Stimulated activated naive CD4-positive, alpha-beta T cell treated with Interleukin-2 at 50 U/mL for 16 hours (primary cell): ENCODE results near the gene PTPRE.

ENCODE experiments used
- DNase-seq: peaks from one replicate; lab custom pipeline; 2025; lab: John Stamatoyannopoulos, UW

Gene PTPRE

DNA sequence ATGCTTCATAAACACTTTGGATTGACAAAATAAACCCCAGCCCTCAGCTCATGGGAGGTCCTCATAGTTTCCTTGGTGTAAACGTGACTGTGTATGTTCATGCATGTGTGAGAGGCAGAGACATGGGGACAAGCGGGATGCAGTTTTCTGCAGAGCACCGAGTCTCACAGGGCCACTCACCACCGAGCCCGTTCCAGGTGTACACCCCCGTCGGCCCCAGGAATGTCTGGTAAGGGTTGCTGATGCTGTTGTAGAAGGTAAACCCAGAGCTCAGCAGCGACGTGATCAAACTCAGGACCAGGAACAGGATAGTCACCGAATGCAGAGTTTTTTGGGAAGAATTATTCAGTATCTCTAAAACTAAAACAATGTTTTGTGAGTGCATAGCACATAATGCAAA is 23.4 kb upstream of the PTPRE start:
- DNase-seq, result no peak

DNA sequence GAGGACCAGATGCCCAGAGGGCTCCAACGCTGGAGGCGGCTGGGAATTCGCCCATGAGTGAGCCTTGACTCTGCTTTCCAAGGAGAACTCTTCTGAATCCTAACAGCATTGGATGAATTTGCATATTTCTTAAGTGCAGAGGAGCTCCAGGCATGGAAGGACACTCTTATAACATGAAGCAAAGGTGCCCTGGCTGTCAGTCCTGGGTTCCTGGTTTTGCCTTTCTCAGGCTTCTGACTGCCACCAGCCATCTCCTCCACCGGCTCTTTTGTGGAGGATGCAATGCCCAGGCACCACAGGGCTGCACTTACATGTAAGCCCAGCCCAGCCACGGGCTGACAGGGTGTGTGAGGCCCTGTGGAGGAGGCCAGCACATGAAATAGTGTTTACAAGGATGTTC is 22.4 kb upstream of the PTPRE start:
- DNase-seq, result no peak

DNA sequence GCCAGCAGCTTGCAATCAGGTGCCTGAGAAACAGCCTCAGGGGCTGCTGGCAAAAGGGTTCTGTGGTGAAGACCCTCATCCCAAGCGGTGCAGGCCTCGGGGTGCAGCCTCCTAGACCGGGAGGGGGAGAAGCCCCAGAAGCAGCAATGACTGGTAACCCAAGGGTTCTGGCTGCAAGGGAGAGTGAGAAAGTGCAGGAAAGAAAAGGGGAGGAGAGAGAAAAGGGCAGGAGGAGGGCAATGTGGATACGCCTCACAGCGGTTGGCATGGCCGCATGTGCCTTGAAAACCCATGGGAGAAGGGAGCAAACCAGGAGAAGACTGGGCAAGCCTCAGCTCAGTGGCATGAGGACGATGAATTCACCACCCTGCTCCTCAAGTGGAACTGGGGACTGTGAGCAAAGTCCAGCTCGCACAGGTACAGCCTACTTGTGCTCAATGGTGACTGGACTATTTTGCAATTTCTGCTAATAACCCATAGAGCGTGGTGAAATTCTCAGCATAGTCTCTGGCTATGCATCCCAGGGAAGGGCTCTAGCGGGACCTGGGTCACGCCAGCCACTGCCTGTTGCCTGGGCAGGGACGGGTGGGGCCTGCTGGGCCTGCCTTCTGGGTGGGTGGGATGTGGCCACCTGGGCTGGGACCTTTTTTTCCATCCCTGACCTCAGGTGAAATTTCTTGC is 20.4 kb upstream of the PTPRE start:
- no peak for DNase-seq

DNA sequence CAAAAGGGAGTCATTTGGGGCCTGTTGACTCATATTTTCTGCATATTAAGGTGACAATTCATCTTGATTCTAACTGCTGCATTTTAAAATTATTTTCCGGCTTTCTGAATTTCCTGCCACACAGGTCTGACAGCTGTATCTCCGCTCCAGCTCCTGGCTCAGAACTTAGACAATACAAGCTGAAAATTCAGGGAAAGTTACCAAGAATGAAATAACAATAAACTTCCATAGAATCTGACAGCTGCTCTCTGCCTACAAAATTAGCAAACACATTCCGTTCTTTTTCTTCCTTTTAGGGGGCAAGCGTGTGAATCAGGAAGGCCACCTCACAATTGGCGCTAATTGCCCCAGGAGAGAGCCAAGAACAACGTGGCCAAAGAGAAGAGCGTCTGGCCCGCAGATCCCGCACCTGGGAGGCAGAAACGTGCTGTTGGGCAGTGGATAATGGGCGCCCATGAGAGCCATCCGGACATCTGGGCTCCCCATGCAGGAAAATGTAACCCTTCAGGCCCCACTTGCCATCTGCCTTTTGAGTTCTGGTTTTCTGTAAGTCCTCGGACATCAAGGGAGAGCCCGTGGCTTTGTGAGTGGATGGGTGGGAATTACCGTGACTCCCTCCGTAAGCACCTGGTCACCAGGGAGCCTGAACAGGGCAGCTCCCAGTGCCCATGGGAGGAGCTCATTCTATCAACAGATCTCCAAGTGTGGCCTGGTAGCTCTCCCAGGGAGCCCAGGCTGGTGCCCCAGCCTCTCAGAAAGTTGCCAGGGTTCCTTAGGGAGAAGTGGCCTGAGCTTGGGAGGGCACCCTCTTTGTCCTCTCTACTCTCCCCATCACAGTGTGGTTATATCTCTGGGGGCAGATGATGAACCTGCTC is 19.1 kb upstream of the PTPRE start:
- DNase-seq, result no peak

DNA sequence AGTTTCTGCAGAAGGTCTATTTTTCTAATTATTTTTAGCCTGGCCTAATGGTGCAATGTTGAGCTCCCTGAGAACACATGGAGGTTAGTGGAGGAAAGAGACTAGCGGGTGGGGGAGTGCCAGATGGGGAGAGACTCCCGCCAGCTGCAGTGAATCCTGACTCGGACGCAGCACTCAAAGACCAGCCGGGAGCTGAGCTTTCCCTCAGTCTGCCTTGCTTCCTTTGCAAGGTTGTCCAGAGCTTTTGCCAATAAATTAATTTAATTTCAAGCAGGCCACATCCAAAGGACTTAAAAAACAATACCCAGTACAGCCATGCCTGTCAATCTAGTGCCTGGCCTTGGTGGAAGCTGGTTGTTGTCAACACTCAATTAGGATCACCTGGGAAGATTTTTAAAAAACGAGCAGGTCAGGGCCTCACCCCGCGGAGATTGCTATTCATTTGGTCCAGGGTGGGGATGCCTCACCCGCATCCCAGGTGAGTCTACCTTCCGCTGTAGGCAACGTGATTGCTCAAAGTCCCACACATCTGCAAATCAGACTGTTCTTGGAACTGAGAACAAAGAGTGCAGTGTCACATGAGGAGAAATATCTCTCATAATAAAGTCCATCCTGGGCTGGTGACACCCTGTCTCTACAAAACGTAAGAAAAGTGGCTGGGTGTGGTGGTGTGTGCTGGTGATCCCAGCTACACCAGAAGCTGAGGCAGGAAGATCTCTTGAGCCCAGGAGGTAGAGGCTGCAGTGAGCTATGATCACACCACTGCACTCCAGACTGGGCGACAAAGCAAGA is 18.2 kb upstream of the PTPRE start:
- DNase-seq, result no peak

DNA sequence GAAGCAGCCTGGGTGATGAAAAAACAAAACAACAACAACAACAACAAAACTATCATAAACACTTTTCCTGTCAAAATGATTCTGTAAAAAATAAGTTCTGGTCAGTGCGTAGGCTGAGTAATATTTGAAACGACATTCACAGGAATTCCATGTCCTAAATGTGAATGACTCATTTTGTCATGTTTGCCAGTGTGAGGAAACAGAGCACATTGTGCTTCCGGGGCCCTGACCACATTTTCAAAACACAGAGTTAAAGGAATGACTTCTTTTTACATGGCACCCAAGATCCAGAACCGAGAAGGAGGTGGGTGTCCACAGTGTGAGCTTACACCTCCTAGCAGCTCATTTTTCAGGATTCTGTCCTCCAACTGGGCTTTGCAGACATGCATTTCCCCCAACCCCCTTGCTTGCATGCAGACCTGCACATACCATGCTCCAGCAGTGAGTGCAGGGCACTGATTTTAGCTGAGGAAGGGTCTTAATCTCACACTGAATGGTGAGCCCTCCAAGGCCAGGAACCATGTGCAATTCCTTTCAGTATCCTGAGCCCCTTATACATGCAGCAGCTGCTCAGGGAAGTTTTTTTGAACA is 17.2 kb upstream of the PTPRE start:
- DNase-seq, result no peak

DNA sequence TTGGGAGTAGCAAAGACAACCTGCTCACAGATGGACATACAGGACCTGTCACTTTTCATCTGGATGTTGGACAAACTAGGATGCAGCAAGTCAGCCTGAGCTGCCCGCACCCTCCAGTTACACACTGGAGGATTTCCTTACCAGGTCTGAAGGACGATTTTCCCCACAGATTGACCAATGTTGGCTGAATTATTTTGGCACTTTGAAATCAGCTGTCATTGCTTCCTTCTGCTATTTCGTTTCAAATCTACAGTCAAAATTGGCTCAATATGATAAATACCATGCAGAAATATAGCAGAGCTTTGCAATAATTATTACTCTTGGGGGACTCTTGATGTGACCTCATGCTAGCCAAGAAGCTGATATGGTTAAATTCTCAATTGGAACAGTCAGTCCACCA is 16.7 kb upstream of the PTPRE start:
- DNase-seq, result no peak

DNA sequence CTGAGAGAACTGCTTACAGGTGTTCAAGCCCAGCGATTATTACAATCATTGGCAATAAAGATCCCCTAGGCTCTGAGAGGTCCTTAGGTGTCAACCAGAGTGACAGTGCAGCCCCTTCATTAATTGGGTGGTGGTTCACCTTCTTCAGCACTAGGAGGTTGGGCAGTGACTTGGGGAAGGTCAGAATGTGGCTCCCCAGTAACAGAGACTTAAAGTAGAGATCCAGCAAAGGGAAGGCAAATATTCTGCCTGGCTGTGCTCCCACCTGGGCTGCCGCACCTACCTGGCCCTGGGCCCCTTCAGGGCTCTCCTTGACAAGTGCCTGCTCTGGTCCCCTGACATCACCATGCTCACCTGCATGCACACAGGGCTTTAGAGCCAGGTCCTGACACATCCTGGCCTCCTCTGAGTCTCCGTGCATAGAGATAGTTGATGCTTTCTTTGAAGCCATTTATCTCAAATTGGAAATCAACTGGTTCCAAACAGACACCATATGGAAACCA is 16.0 kb upstream of the PTPRE start:
- no peak for DNase-seq

DNA sequence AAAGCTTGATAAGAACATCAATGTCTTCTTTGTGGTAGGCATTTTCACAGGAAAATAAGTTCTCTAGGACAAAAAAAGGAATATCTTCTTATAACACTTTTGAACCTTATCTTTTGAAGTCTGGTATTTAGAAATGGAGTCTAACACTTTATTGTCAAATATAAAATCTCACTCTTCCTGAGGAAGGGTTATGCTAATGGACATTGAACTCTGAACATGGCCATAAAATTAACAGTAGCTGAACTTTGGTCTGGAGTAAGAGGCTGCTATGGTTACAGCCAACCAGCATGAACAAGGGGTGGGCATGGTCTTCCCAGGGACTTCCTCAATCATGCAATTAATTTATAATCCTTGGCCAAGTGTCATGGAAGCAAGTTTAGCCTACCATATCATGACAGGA is 14.2 kb upstream of the PTPRE start, which contains the start of gene CLRN3:
TSS of gene CLRN3 (minus strand) at position 199 of the 400 bp plus-strand sequence. CDS start at position 42, 157 bp downstream.
- no peak for DNase-seq

DNA sequence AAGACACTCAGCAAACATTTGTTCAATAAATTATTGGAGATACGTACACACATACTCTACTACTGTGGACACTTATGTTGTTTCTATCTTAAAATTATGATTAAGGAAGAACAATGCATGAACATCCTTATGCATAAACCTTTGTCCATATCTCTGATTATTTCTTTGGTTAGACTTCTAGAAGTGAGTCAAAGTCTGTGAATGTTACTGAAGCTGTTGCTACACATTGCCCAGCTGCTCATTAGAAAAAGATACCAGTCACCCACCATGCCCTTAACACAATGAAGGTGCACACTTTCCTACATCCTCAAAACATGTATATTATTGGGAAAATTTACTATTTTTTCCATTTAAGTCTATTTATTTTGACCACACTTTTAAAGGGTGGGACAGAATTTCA is 12.8 kb upstream of the PTPRE start:
- DNase-seq, result no peak

DNA sequence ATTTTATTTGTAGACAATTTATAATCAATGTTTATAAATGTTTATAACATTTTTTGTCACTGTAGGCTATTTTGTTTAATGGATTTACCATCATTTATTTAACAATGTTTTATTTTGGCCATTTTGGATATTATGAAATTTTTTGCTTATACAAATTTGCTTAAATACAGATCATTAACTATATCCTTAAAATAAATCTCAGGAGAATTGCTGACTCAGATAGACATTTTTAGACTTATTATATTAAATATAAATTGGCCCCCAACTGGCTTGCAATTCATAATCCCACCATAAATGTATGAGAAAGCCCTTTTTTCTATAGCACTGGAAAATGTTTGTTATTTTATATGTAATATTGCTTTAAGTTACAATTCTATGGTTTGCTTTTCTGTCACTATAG is 10.3 kb upstream of the PTPRE start:
- DNase-seq, result no peak

DNA sequence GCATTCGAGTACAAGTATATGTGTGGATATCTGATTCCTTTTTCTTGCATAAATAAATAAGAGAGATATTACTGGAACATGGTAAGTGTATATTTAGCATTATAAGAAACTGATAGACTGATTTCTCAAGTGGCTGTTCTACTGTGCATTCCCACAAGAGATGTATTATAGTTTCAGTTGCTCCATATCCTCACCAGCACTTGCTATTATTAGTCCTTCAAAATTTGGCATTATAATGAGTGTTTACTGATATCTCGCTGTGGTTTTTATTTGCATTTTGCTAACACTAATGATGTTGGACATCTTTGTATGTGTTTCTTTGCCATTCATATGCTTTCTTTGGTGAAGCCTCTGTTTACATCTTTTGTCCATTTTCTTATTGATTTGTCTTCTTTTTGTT is 9.7 kb upstream of the PTPRE start:
- no peak for DNase-seq

DNA sequence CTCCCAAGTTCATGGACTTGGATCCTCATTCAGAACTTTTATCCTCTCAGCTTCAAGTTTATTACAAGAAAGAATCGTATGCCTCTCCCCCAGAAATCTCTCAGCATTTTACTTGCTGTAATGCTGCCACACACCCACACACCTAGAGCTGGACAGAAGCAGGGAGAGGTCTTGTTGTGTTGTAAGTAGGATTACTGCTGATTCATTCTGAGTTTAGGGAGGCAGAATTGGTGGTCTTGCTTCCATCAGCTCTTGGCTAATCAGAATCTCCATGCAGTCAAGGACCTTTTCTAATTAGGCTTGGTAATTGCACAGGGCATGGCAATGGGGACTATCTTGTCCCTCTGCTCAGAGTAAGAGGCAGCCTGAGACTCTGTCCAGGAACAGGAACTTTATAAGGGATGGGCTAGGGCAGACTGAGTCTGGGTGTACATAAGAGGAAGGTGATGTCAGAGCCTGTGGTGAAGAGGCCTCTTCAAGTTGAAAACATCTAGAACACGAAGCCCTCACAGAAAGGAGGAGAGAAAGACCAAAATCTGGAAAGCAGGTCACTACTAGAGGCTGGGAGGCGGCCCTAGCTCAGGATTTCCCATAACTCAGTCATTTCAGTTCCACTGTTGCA is 7.0 kb upstream of the PTPRE start:
- no peak for DNase-seq

DNA sequence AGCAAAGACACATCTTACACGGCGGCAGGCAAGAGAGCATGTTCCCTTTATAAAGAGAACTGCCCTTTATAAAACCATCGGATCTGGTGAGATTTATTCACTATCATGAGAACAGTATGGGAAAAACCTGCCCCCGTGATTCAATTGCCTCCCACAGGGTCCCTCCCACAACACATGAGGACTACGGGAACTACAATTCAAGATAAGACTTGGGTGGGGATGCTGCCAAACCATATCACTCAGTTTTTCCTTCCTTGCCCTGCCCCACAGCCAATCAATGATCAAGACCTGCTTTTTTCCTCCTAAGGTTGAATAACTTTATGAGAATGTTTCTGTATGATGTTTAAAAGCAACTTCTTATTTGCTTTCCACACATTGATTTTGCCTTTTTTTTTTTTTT is 3.1 kb upstream of the PTPRE start:
- no peak for DNase-seq

DNA sequence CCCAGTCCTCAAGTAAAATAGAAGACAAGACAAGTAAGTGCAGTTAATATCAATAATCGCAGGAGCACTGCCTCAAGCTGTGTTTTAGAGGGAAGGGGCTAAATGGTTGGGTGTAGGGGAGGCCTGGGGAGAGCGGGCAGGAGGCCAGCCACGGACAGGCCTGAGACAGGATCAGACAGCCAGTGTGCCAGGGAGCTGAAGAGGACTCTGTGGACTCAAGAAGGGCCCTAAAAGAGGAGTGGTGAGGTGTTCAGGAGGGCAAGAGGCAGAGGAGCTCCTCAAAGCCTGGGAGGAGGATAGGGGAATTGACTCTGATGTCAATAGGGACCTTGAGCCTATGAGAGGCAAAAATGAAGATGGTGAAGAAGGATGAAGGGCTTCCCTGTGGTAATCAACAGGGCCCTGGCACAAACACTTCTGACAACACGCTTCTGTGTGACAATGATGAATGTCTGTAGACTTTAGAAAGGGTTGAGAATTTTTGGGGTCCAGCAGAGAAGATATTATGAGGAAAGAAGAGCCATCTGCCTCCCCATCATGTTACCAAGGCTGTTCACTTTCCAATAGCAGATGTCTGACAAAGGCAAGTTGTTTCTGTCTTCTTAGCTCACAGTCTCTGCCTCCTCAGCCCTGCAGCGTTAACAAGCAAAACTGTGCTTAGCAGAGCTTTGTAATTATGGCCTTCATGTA is 2.4 kb upstream of the PTPRE start:
- no peak for DNase-seq

DNA sequence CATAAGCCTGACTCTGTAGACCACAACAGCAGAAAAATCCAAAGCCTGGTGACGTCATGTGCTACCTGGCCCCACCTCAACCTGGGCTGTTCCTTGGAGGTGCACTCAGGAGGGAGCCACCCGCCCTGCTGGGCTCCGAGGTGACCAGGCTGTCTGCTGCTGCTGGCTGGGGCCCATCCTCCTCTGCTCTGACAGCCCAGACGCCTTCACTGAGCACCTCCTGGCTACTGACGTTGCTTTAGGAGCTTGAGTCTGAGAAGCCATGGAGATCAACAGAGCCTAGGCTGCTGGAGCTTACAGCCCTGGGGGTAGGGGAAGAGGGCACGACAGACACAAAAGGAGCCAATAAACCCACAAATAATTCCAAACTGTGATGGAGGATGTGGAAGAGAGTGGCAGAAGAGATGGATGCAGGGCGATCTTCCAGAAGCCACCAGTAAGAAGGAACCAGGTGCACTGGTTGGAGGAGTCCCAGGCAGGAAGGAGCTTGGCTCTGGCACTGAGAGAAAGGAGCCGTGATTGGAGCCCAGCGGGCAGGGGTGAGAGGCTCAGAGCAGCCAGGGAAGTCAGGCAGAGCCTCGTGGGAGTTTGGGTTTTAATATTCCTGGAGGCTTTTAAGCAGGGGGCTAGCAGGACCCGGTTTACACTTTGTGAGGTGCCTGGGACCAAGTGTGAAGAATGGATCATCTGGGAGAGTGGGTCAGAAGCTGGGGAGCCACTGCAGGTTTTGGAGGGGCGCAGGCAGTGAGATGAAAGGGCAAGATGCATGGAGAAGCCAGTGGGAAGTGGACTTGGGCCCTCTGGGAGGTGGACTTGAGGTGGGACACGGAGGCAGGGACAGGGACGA is 1.7 kb upstream of the PTPRE start:
- DNase-seq, result no peak

DNA sequence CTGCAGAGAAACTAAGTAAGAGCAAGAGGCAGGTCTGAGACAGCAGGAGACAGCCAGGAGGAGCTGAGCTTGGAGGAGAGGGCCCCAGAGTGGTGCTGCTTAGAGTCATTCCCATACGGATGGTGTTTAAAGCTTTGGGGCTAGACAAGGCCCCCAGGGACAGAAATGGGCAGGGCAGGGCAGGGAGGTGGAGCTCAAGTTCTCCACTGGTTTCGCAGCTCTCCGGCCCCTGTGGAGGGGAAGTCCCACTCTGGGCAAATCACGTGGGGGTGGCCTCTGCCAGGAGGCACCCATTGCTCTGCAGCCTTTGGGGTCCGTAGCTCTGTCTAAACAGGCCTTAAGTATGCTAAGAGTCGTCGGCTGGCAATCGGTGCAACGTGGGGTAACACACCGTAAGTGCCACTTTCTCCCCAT is 1.0 kb upstream of the PTPRE start:
- no peak for DNase-seq

DNA sequence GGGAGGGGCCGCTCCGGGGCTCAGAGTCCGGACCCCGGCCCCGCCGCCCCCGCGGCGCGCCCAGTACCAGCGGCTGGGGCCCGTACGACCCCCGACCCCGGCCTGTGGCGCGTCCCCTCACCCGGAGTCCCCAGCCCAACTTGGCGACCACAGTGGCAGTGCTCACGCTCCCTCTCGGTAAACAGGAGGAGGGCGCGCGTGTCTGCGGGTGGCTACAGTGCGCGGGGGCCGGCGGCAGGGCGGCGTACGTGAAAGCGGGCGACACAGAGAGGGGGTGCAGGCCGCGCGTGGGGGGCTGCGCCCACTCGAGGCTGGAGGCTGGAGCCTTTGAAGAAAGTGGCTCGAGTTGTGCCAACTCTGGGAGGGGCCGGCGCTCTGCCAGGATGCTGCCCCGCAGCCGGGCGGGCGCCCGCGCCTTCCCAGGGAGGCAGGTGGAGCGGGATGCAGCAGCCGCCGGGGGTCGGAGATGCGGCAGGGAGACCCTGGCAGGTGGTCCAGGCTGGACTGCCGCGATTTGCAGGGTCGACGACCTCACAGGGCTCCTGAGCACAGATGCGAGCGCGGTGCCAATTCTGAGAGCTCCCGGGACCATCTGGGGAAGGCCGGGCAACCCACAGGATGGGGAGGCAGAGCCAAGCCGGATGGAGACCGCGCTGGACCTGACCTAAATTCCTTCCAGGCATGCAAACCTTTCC is 655 bp downstream of the PTPRE start:
- DNase-seq, result peak; percentile 9
